ENCODE results near the gene ABTB2.
A peak's percentile ranks its signal among the peaks of the same experiment; 100 is the strongest.

- TF ChIP-seq, protein P1, sequence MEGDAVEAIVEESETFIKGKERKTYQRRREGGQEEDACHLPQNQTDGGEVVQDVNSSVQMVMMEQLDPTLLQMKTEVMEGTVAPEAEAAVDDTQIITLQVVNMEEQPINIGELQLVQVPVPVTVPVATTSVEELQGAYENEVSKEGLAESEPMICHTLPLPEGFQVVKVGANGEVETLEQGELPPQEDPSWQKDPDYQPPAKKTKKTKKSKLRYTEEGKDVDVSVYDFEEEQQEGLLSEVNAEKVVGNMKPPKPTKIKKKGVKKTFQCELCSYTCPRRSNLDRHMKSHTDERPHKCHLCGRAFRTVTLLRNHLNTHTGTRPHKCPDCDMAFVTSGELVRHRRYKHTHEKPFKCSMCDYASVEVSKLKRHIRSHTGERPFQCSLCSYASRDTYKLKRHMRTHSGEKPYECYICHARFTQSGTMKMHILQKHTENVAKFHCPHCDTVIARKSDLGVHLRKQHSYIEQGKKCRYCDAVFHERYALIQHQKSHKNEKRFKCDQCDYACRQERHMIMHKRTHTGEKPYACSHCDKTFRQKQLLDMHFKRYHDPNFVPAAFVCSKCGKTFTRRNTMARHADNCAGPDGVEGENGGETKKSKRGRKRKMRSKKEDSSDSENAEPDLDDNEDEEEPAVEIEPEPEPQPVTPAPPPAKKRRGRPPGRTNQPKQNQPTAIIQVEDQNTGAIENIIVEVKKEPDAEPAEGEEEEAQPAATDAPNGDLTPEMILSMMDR (IDR thresholded peaks at IDR 0.05; ENCODE audit: poor library complexity): peak; percentile 23
- no peak for TF ChIP-seq EZH2phosphoT487 (IDR thresholded peaks at IDR 0.05; ENCODE audit: low read depth, severe bottlenecking, unreplicated experiment)
Observed at GRCh38 chr11:34359548-34359891, 1.7 kb upstream of the ABTB2 start.
